ENCODE results near the gene GPR135. TPM values are rescaled to one million over a fixed set of nuclear protein-coding genes. Genes with fewer than 3 reads are reported as not detected.

GPR135 gene
- total and polyA plus RNA-seq, 10 of the 15 experiments (the other 5 are each of a cell fraction or from before 2014, with no cell fraction given): 0.11 to 1.1 (median 0.86) TPM

DNA sequence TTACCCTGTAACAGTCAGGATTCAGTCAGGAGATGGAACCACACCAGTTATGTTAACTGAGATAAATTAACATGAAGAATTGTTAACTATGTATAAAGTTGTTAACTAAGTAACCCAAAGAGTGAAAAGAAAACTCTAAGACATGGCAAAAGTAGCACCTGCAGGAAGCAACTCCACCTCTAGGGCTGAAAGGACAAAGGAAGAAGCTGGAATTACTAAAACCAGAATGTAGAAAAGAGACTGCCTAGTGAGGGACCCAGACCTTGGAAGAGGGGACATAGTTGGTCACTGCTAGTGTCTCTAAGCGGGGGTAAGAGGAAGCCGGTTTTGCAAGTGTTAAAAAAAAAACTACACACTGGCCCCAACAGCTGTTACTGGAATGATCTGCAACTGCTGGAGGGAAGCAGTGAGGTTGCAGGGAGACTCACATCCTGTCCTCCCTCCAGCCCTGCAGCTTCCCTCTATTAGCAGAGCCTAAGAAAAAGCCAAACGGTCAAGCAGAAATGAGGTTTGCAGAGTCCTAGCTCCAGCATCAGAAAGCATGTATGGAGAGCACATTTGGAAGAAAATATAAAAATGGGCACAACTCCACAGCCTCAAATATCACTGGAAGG lies 39.8 kb downstream of the GPR135 start:
- ATAC-seq (no peak), FAIRE-seq (no peak), DNase-seq (ENCODE audit: low read depth, low spot score) (no peak)
- Histone ChIP-seq H3K4me3 (no peak overlapping the region), H4K20me1 (ENCODE audit: control insufficient read depth, insufficient read depth) (no peaks in the 10 kb centered on the region), H3K27me3 (replicated peaks in 1 of 2; ENCODE audit: control insufficient read depth in 2 of 2, insufficient read depth in 2 of 2, low read length in 1 of 2) (no peaks in the 10 kb centered on the region), H3K9ac (ENCODE audit: control insufficient read depth, insufficient read depth, low read length) (no peak overlapping the region), H3K27ac (ENCODE audit: control insufficient read depth, insufficient read depth) (no peak overlapping the region), H3K4me2 (ENCODE audit: control insufficient read depth, insufficient read depth) (no peak overlapping the region), H3K79me2 (ENCODE audit: control insufficient read depth, insufficient read depth, low read length) (no peaks in the 10 kb centered on the region), H3K9me3 (replicated peaks; ENCODE audit: control insufficient read depth, insufficient read depth, low read length) (no peaks in the 10 kb centered on the region), H3K36me3 (ENCODE audit: control insufficient read depth in 2 of 2, insufficient read depth in 2 of 2, low read length in 1 of 2) (no peaks in the 10 kb centered on the region), H2AFZ (ENCODE audit: control insufficient read depth, low read depth, low read length) (no peak overlapping the region), H3K4me1 (ENCODE audit: control insufficient read depth, insufficient read depth, low read length) (peaks cover 5% of the 10 kb centered on the region; the same call in 1 of the 2 replicates)
- no peak for TF ChIP-seq RCOR1 (conservative IDR thresholded peaks at IDR 0.05; ENCODE audit: low read depth, low read length)
- no peak for TF ChIP-seq KLF5 (IDR thresholded peaks at IDR 0.05; ENCODE audit: partially characterized antibody)
- no peak for TF ChIP-seq STAT1 (conservative IDR thresholded peaks at IDR 0.05)
- whole genome bisulfite sequencing (ENCODE audit: insufficient coverage, insufficient replicate concordance, low lambda C conversion rate, missing lambda C conversion rate): 55% methylated on average over 3 of the region's 3 CpGs
- POLR2A ChIA-PET: no interaction called here
- BruUV-seq (replicated peaks): no TSS peak
- in situ Hi-C loops (cut with MboI) (no loop called here), intact Hi-C loops (cut with micrococcal nuclease; ENCODE audit: unreplicated experiment) (no loop called here)
- CTCF ChIA-PET: interaction anchor here (0.6 to 2.8 kb wide), 2 partner anchors 301 to 726 kb away, joined by 3 to 9 read pairs; no protein-coding TSS in a partner anchor
- RAD21 ChIA-PET (ENCODE audit: unreplicated experiment): interaction anchor here (0.8 kb wide), 1 partner anchor 13 kb away, joined by 3 read pairs; no protein-coding TSS in a partner anchor
- SMC1A ChIA-PET (ENCODE audit: uncharacterized antibody, unreplicated experiment): interaction anchor here (0.6 to 2.2 kb wide), 4 partner anchors 9 to 497 kb away, joined by 3 to 4 read pairs (median 3); no protein-coding TSS in a partner anchor

DNA sequence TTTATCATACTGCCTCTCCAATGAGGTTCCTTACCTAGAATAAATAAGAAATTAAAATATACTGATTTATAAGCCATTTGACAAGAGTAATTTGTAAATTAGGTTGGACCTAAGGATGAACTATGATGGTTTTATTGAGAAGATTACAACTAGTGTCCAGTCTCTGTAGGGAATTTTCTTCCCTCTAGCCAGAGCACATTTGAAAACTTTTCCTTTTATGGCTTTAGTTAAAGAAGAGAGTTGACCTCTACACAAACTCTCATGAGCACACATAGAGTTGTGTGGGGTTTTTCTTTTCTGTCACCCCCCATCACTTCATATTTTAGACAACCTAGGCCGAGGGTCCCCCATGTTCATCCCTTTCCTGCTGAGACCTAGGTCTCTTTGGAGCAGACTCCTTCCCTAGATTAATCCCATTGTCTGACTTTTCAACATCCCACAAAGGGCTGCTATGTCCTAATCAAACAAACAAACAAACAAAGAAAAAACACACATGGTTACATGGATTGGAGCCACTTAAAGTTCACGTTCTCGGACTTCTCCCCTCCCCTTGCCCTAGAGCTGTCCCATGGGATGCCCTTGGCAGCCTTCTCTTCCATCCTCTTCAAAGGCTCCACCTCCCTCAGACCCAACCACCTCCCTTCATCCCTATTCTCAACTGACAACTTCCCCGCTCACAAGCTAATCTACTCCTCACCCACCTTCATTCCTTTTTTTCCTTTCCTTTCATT lies 40.7 kb downstream of the GPR135 start:
- DNase-seq (ENCODE audit: low read depth, low spot score) (no peak), FAIRE-seq (no peak), ATAC-seq (no peak)
- no peak overlapping the region for H3K27ac ChIP-seq (ENCODE audit: control insufficient read depth, insufficient read depth)
- POLR2A ChIA-PET: no interaction called here
- SMC1A ChIA-PET (ENCODE audit: uncharacterized antibody, unreplicated experiment): interaction anchor here (1.2 to 2.2 kb wide), 4 partner anchors 8 to 298 kb away, joined by 3 to 4 read pairs (median 3); no protein-coding TSS in a partner anchor
- H2AFZ ChIP-seq (ENCODE audit: control insufficient read depth, low read depth, low read length): no peak overlapping the region
- H3K9ac ChIP-seq (ENCODE audit: control insufficient read depth, insufficient read depth, low read length): no peak overlapping the region
- no peaks in the 10 kb centered on the region for H3K9me3 ChIP-seq (replicated peaks; ENCODE audit: control insufficient read depth, insufficient read depth, low read length)
- intact Hi-C loops (cut with micrococcal nuclease; ENCODE audit: unreplicated experiment) (no loop called here), in situ Hi-C loops (cut with MboI) (no loop called here)
- H3K36me3 ChIP-seq (ENCODE audit: control insufficient read depth in 2 of 2, insufficient read depth in 2 of 2, low read length in 1 of 2): no peaks in the 10 kb centered on the region
- peaks cover 5% of the 10 kb centered on the region; the same call in 1 of the 2 replicates for H3K4me1 ChIP-seq (ENCODE audit: control insufficient read depth, insufficient read depth, low read length)
- RAD21 ChIA-PET (ENCODE audit: unreplicated experiment): interaction anchor here (0.8 kb wide), 2 partner anchors 14 to 299 kb away, joined by 3 read pairs; no protein-coding TSS in a partner anchor
- no TSS peak for BruUV-seq (replicated peaks)
- no peak overlapping the region for H3K4me2 ChIP-seq (ENCODE audit: control insufficient read depth, insufficient read depth)
- 67% methylated on average over 4 of the region's 4 CpGs for WGBS (ENCODE audit: insufficient coverage, insufficient replicate concordance, low lambda C conversion rate, missing lambda C conversion rate)
- no peaks in the 10 kb centered on the region for H3K79me2 ChIP-seq (ENCODE audit: control insufficient read depth, insufficient read depth, low read length)
- H3K27me3 ChIP-seq (replicated peaks in 1 of 2; ENCODE audit: control insufficient read depth in 2 of 2, insufficient read depth in 2 of 2, low read length in 1 of 2): no peaks in the 10 kb centered on the region
- no peak overlapping the region for H3K4me3 ChIP-seq
- no peaks in the 10 kb centered on the region for H4K20me1 ChIP-seq (ENCODE audit: control insufficient read depth, insufficient read depth)
- CTCF ChIA-PET: interaction anchor here (2.3 to 3.5 kb wide), 3 partner anchors 17 to 300 kb away, joined by 7 to 19 read pairs (median 9); no protein-coding TSS in a partner anchor
- TF ChIP-seq FOXK2 (IDR thresholded peaks at IDR 0.05) (no peak), ZNF24 (IDR thresholded peaks at IDR 0.05) (no peak), SREBF2 (IDR thresholded peaks at IDR 0.05; ENCODE audit: low read length) (no peak), RELA (IDR thresholded peaks at IDR 0.05; ENCODE audit: borderline replicate concordance, partially characterized antibody) (no peak), FOXM1 (IDR thresholded peaks at IDR 0.05; ENCODE audit: low read depth, low read length) (no peak), CBX3 (IDR thresholded peaks at IDR 0.05; ENCODE audit: borderline replicate concordance, low read depth) (no peak), KAT2A (conservative IDR thresholded peaks at IDR 0.05; ENCODE audit: control insufficient read depth, low read depth, low read length) (no peak), ASH2L (IDR thresholded peaks at IDR 0.05; ENCODE audit: borderline replicate concordance, low read depth) (no peak), CREM (IDR thresholded peaks at IDR 0.05; ENCODE audit: low read depth) (no peak)
- TF ChIP-seq, protein P1, sequence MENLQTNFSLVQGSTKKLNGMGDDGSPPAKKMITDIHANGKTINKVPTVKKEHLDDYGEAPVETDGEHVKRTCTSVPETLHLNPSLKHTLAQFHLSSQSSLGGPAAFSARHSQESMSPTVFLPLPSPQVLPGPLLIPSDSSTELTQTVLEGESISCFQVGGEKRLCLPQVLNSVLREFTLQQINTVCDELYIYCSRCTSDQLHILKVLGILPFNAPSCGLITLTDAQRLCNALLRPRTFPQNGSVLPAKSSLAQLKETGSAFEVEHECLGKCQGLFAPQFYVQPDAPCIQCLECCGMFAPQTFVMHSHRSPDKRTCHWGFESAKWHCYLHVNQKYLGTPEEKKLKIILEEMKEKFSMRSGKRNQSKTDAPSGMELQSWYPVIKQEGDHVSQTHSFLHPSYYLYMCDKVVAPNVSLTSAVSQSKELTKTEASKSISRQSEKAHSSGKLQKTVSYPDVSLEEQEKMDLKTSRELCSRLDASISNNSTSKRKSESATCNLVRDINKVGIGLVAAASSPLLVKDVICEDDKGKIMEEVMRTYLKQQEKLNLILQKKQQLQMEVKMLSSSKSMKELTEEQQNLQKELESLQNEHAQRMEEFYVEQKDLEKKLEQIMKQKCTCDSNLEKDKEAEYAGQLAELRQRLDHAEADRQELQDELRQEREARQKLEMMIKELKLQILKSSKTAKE (IDR thresholded peaks at IDR 0.05; ENCODE audit: low read depth, poor library complexity, severe bottlenecking): no peak

Data from GM12878 (cell line).